GM12892 (cell line): ENCODE results near the gene RRBP1.

Experiments
- POLR2A ChIP-seq: IDR thresholded peaks from 2 replicates; pipeline ENCODE4 v1.6.1; 2011; ENCODE audit warnings: low read depth, low read length, control low read depth
- POLR2AphosphoS5 ChIP-seq: IDR thresholded peaks from 2 replicates; pipeline ENCODE4 v1.6.1; 2011; ENCODE audit warnings: low read depth, low read length, control low read depth

GRCh38 chr20:17700637-17701036, 18.6 kb upstream of the RRBP1 start:
- TF ChIP-seq POLR2A (no peak), POLR2AphosphoS5 (no peak)
